SH-SY5Y (cell line): ENCODE results near the gene HOXD3.

Experiments used
- GATA2 ChIP-seq: IDR thresholded peaks from 2 replicates; pipeline ENCODE4 v1.6.1; 2011; ENCODE audit warnings: mild to moderate bottlenecking, low read depth, low read length
- GATA3 ChIP-seq: IDR thresholded peaks from 2 replicates; pipeline ENCODE4 v1.6.1; 2011; ENCODE audit warnings: low read depth, mild to moderate bottlenecking, low read length, moderate library complexity

DNA sequence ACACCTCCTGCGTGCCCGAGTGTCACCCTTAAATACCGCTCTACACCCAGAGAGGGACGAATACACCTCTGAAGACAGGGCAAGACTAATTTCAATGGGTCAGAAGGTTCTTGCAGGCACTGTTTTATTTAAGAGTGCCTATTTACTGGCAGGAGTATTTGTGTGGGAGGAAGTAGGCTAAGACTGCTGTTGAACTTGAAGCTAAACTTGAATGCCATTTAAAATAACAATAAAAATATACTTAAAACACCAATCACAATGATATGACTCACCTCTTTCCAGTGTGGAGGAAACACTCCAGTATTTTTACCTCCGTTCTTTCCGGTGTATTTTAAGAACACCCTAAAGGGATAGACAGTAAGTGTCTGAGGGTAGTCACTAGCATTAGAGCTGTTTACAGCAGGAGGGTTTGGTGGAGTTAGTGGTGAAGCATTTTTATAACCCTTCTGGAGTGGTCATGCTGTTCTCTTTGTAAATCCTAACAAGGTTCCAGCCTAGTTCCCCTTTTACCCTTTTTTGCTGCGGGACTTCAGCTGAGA lies 21.7 kb downstream of the HOXD3 start:
- no peak for TF ChIP-seq GATA2
- TF ChIP-seq GATA3 = no peak
